CMK (cell line): ENCODE data around the gene DLG4.
A peak's percentile ranks its signal among the peaks of the same experiment; 100 is the strongest.
"Not testable (repeated sequence)": the region's sequence is repeated elsewhere in the genome, so short reads cannot be mapped to it uniquely, and the experiment has no call there.

Experiments
- DNase-seq: peaks from one replicate; pipeline ENCODE4 v3.0.0-alpha.2; 2010; ENCODE audit warnings: low read depth

The DLG4 gene

DNA sequence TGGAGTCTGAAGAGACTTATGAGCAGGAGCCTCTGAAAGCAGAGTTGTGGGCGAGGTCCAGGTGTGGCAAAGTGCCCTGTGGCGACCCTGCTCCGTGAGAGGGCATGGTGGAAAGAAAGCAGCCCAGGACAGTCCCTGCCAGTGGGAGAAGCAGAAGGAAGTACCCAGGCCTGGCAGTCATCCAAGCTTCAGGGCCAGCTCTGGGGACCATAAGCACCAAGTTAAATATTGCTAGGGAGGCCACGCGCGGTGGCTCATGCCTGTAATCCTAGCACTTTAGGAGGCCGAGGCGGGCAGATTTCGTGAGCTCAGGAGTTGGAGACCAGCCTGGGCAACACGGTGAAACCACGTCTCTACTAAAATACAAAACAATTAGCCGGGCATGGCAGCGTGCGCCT is 35.5 kb downstream of the DLG4 start:
- DNase-seq: no peak

DNA sequence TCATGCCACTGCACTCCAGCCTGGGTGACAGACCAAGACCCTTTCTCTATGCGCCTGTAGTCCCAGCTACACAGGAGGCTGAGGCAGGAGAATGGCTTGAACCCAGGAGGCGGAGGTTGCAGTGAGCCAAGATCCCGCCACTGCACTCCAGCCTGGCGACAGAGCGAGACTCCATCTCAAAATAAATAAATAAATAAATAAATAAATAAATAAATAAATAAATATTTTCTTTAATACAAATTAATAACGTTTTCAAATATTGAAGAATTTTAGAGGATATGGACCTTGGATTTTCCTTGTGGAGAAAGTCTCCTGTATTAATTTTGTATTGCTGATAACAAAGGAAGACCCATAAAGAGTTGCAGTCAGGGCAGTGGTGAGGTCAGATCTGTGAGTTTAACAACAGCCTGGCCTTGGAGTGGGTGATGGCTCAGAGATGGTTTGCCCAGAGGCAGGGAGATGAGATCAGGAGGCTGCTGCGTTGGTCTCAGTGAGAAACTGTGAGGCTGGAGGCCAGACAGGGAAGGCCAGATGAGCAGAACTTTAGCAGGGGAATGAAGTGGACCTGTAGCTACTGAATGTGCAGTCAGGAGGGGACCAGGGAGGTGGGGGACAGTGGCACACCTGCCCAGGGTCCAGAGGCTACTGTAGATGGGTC is 36.1 kb downstream of the DLG4 start:
- no peak for DNase-seq

DNA sequence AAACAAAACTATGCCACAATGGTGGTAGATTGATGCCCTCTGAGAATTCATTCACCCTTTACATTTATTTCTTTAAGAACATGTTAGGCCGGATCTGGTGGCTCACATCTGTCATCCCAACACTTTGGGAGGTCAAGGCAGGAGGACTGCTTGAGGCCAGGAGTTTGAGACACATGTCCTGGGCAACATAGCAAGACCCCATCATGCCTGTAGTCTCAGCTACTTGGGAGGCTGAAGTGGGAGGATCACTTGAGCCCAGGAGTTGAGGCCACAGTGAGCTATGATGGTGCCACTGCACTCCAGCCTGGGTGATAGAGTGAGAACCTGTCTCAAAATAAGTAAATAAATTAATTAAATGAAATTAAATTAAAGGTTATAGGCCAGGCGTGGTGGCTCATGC is 37.5 kb downstream of the DLG4 start:
- not testable (repeated sequence) for DNase-seq

GRCh38 chr17:7179317-7180254 is 40.0 kb downstream of the DLG4 start, which contains the start of gene ASGR1:
Gene ASGR1 (minus strand): TSS chr17:7179370. CDS start chr17:7178563, 807 bp downstream.
- no peak for DNase-seq

DNA sequence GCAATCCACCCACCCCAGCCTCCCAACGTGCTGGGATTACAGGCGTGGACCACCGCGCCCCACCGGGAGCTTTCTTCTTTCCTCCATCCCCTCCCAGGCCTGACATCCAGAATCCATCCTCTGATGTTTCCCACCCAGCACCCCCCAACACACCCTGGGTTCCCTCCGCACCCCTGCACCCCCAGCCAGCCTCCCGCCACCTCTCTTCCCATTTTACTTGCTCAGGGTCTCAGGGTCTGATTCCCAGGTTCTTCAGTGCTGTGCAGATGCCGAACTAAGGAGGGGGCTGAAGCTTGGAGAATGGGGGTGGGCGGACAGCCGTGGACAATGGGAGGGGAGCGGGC is 40.7 kb downstream of the DLG4 start:
- no peak for DNase-seq

DNA sequence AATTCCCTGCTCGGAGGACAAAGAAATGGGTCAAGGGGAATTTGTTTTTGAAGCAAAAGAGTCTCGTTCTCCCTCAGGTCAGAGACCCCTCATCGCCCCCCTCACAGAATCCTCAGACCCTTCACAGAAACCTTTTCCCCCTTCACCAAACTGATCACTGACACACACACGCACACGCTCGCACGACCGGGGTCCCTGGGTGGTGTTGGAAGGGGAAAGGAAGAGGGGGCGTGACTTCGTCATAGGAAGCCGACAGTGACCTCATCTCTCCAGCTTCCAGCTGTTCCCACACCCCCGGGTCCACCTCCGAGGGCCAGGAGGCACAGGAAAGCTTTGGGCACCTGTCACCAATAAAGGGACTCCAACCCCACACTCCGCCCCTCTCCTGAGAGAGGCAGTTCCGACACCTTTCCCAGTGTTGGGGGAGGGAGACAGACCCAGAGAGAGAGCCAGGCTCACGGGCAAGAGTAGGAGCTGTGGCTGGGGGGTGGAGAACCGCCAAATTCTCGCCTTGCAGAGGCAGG is 41.6 kb downstream of the DLG4 start:
- no peak for DNase-seq

GRCh38 chr17:7177191-7177953 is 42.3 kb downstream of the DLG4 start:
- no peak for DNase-seq

DNA sequence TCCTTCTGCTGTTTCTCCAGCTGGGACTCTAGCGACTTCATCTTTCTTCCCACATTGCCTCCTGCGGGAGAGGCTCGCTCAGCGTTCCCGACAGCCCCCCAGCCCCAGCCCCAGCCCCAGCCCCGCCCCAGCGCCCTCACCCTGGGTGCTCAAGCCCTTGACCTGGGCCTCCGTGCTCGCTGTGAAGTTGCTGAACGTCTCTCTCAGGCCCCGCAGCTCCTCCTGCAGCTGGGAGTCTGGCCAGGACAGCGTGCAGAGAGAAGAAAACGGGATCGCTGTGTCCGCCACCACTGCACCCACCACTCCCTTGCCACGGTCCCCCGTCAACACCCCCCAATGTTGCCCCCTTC is 42.8 kb downstream of the DLG4 start:
- no peak for DNase-seq

DNA sequence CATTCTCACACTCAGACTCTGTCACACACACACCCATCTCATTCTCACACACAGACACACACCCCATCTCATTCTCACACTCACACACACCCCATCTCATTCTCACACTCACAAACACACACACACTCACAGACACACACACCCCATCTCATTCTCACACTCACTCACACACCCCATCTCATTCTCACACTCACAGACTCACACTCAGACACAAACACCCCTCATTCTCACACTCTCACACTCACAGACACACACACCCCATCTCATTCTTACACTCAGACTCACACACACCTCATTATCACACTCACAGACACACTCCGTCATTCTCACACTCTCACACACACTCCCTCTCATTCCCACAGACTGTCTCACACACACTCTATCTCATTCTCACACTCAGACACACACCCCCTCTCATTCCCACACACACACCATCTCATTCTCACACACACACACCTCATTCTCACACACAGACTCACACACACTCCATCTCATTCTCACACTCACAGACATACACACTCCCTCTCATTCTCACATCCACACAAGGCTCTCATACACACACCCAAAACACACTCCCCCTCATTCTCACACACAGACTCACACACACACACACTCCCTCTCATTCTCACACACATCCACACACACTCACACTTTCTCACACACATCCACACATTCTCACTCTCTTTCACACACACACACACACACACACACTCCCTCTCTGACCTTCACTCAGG is 43.4 kb downstream of the DLG4 start:
- no peak for DNase-seq

GRCh38 chr17:7175330-7175733 is 44.3 kb downstream of the DLG4 start:
- no peak for DNase-seq

DNA sequence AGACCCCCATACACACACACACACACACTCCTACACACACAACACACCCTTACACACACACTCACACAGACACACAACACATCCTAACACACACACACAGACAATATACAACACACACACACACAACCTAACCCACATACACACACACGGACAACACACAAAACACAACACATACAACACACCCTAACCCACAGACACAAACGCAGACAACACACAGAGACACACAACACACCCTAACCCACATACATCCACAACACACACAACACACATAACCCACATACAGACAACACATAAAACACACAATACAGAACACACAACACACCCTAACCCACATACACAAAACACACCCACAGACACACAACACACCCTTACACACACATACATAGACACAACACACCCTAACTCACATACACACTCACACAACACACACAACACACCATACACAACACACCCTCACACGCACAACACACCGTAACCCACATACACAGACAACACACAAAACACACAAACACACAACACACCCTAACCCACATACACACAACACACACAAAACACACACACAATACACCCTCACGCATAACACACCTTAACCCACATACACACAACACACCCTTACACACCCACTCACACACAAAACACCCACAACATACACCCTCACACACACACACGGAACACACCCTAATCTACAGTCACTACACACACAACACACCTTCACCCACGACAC is 44.9 kb downstream of the DLG4 start:
- DNase-seq: no peak

- peak; percentile 47 for DNase-seq
Observed at GRCh38 chr17:7173687-7174602, 45.7 kb downstream of the DLG4 start.

DNA sequence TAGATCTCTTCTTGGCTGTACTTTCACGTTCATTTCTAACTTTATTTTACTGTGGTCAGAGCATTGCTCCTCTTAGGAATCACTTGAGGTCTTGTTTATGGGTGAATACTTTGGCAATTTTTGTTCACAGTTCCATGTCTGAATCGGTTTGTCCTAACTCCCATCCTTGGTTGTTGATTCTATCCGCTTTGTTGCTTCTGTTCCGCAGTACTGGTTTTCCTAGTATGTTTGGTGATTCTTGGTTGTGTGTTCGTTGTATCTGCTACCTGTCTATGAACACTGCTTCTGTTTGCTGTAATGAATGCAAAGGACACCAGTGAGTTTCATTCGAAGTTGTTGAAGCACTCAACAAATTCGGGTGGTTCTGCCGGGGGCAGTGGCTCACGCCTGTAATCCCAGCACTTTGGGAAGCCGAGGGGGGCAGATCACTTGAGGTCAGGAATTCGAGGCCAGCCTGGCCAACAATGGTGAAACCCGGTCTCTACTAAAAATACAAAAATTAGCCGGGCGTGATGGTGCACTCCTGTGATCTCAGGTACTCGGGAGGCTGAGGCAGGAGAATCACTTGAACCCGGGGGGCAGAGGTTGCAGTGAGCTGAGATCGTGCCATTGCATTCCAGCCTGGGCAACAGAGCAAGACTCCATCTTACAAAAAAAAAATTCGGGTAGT is 47.0 kb downstream of the DLG4 start:
- not testable (repeated sequence) for DNase-seq

DNA sequence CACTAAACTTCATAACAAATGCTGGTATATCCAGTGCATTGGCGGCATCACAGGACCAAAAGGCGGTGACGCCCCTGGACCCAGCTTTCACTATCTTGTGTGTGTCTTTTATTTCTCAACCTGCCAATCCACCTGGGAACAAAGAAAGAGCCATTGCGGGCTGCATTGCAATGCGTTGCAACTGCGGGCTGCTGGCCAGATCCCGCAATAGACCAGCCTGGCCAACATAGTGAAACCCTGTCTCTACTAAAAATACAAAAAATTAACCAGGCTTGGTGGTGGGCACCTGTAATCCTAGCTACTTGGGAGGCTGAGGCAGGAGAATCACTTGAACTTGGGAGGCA is 50.1 kb downstream of the DLG4 start:
- not testable (repeated sequence) for DNase-seq

DNA sequence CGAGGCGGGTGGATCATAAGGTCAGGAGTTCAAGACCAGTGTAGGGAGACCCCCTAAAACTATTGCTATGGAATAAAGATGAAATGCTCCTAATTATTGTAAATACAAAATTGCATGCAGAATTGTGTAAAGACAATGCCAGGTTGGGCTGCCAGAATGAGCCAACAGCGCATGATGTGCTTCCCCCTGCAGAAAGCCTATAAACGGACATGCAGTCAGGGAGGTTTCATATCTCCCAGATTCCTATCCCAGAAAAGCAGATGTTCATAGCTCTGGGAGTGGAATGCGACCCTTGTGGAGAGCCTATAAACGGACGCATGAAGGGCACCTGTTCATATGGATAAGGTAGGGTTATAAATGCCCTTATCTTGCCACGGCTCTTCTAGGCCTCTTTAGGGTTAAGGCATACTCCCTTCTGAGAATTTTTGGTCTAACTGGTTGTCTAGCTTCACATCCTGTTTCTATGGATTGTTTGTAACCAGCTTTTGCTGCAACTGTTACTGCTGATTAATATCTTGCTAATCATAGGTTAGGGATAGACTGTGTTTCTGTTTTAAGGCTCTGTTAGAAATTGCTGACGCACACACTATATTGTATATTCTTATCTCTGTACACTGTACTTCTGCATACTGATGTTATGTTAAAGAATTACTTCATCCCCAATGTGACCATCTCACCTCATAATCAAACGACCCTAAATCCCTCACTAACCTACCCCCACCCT is 50.6 kb downstream of the DLG4 start:
- DNase-seq: not testable (repeated sequence)

DNA sequence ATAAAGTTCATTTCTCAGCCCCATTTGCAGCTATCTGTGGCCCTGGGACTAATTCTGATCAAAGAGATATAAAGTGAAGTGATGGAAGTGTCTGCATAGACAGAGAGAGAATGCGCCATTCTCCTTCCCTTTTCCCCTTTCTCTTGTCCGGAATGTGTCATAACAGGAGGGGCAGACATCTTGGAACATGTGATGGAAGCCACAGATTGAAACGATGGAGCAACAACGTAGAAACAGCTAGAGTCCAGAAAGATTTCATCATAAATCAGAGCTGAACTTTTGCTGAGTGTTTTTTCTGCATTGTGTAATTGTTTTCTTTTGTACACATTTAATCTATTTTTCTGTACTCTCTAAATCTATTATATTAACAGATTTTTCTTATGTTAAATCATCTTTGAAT is 51.8 kb downstream of the DLG4 start:
- no peak for DNase-seq

DNA sequence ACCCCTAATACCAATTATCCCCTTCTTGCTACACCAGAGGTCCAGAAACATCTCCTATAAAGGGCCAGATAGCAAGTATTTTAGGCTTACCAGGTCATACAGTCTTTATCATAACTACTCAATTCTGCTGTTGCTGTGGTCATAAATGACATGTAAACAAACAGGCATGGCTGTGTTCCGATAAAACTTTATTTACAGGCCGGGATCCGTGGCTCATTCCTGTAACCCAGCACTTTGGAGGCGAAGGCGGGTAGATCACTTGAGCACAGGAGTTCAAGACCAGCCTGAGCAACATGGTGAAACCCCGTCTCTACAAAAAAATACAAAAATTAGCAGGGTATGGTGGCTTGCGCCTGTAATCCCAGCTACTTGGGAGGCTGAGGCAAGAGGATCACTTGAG is 52.8 kb downstream of the DLG4 start:
- DNase-seq: no peak

DNA sequence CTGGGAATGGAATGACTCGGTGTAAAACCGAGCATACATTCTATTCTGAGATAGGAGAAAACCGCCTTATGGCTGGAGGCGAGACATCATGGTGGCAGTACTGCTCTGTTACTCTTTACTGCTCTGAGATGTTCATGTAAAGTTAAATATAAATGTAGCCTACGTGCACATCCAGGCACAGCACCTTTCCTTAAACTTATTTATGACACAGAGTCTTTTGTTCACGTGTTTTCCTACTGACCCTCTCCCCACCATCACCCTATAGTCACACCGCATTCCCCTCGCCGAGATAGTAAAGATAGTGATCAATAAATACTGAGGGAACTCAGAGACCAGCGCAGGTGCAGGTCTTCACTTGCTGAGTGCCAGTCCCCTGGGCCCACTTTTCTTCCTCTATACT is 60.1 kb downstream of the DLG4 start:
- DNase-seq: not testable (repeated sequence)

DNA sequence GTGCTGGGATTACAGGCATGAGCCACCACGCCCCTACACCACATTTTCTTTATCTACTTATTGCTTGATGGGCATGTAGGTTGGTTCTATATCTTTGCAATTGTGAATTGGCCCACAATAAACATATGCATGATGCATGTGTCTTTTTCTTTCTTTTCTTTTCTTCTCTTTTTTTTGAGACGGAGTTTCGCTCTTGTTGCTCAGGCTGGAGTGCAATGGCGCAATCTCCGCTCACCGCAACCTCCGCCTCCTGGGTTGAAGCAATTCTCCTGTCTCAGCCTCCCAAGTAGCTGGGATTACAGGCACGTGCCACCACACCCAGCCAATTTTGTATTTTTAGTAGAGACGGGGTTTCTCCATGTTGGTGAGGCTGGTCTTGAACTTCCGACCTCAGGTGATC is 61.2 kb downstream of the DLG4 start:
- not testable (repeated sequence) for DNase-seq
